SKM-1 (cell line): ENCODE results near the gene NECAB2.

Source experiments
- DNase-seq: peaks from one replicate; lab custom pipeline; 2025; ENCODE audit not compliant: unreplicated experiment; lab: John Stamatoyannopoulos, UW

Gene NECAB2

DNA sequence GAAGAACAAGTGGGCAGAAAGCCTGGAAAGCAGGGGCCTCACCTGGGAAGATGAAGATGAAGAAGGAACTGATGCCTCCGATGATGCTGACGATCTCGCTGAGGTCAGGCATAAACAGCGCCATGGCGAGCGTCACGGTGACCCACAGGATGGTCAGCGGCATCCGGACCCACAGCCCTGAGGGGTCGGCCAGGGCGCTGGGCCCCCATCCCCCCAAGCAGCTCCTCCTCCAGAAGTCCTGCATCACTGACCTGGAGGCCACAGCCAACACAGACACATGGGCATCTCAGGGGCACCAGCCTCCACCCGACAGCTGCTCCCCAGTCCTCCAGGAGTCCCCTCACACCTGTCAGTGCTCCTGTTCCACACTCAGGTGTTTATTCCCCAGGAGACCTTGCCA lies 48.4 kb downstream of the NECAB2 start:
- DNase-seq = no peak

DNA sequence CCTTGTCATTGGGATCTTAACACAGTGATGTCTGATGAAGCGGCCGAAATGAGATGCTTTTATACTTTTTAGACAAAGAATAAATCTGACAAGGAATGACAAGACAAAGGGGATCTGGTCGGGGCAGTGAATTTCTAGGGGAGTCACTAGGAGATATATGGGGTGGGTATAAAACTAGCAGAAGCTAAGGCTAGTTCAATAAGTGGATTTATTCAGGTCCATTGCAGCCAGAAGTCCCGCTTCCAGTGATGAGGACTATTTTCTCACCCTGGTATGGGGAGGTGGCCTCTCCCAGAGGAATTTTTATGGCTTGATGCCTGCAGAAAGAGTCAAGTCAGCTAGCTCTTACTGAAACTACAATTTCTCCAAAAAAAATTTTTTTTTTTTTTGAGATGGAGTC lies 50.7 kb downstream of the NECAB2 start:
- DNase-seq = no peak

DNA sequence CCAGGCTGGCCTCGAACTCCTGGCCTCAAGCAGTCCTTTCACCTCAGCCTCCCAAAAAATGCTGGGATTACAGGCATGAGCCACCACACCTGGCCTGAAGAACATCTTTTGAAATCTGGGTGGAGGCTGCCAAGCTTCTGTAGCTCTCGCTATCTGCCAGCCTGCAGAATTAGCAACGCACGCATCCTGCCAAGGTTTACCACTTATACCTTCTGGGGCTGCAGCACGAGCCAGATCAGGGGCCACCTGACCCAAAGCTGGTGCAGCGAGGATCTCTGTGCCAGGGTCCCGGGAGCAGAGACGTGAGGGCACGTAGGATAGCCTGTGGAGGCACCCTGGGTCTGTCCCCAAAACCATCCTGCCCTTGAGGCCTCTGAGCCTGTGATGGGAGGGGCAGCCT lies 52.3 kb downstream of the NECAB2 start:
- no peak for DNase-seq

DNA sequence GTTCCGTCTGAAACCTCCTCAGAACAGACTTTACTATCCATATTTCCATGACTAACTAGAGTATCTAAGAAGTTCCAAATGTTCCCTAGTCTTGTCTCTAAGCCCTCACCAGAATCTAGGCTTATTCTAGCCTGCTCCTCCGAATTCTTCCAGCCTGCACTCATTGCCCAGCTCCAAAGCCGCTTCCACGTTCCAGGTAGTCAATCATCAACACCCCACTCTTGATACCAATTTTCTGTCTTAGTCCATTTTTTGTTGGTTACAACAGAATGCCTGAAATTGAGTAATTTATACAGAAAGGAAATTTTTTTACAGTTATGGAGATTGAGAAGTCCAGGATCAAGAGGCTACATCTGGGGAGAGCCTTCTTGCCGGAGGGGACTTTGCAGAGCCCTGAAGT lies 53.4 kb downstream of the NECAB2 start:
- no peak for DNase-seq

DNA sequence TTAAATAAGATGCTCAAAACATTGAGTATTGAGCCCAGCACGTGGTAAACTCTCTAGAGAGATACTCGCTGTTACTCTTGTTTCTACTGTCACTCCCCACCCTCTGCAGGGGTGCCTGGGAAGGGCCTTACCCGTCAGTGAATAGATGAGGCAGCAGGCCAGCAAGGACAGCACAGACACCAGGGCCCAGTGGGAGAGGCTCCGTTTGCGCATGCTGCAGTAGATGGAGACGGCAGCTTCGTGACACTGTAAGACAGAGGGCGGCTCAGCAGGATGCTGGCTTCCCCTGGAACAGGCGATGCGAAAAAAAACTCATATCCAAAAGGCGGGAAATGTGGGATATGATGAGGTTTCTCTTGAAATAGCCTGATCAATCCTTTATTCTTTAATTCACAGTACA lies 54.6 kb downstream of the NECAB2 start:
- DNase-seq = no peak

DNA sequence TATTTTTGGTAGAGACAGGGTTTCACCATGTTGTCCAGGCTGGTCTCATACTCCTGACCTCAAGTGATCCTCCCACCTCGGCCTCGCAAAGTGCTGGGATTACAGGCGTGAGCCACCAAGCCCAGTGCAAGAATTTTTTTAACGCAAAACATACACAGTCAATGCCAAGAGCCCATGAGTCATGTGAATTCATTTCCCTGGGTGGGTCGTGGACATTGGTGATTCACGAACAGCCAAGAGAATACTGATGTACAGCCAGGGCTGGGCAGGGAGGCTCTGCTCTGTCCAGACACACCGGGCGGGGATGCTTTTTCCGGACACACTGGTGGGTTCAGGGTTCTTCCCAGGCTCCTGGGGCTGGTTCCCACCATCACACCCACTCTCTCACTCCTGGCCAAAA lies 56.8 kb downstream of the NECAB2 start:
- no peak for DNase-seq

DNA sequence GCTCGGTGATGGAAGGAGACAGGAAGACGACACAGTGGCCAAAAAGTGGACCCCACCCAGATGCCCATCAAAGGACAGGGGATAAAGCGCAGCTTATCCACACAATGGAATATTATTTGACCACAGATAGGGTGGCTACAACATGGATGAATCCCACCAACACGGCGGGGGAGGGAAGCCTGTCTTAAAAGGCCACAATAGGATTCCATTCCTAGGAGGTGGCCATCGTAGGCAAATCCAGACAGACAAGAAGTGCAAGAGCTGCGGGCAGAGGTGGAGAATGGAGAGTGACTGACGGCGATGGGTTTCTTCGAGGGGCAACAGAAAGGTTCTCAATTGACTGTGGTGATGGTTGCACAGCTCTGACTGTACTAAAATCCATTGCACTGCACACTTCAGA lies 58.6 kb downstream of the NECAB2 start:
- no peak for DNase-seq

DNA sequence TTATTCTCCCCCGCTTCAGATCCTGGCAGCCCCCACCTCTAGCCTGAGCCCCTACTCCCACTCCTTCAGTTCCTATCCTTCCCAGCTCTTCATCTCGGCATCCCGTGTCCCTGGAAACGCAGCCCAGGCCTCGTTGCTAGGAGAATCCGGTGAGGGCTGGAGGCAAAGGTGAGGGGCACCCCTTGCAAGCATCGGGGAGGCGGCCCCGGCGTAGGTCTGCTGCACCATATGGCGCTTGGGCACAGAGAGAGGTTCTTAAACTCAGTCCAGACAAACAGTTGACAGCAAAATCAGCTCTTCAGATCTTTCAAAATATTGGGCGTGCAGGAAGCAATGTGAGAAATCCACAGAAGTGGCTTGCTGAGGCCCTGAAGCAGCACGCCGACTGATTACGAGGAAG lies 59.6 kb downstream of the NECAB2 start:
- no peak for DNase-seq

DNA sequence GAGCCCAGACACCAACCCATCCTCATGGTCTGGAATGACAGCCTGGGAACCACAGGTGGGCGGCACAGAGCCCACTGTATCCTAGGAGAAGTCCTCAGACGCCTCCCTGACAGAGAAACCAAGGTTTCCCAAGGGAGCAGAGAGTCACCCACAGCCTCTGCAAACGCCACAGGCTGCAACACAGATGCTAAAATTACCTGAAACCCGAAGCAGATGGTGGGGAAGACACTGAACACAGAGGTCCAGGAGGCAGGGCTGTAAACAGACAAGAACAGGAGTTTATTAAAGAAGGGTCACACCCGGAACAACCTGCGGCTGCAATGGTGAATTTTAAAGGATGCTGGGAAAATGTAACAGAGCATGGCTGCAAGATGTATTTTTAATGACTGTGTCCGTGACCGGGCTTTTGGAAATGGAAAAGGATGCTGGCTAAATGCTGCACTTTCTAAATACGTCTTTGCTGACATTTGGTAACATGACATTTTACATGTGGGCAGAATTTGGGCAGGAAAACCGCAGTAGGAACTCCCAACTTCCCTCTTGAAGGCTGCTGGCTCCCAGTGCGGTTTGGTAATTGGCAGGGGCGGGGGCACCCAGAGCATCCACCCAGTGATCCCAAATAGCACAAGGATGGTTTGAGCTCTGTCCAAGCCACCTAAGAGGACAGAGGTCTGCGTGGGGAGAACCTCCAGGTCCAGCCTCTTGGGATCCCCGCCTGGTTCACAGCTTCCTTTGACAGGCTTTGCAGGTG lies 61.4 kb downstream of the NECAB2 start:
- no peak for DNase-seq

DNA sequence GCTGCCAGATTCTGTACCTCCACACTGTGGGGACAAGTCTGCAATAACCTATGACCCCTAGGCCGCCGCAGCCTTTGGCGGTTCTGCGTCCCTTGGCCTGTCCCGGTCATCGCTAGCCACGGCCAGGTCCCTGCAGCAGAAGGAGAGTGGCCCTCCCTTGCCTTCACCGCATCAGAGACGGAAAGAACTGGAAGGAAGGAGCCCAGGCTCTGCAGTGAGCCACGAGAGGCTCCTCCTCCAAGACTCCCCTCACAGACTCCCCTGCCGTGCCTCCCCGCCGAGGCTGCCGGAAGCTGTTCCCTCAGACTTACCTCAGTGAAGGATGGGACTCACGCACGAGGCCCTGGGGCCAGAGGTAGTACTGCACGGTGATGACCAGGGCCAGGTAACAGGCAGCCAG lies 63.5 kb downstream of the NECAB2 start:
- DNase-seq = no peak

DNA sequence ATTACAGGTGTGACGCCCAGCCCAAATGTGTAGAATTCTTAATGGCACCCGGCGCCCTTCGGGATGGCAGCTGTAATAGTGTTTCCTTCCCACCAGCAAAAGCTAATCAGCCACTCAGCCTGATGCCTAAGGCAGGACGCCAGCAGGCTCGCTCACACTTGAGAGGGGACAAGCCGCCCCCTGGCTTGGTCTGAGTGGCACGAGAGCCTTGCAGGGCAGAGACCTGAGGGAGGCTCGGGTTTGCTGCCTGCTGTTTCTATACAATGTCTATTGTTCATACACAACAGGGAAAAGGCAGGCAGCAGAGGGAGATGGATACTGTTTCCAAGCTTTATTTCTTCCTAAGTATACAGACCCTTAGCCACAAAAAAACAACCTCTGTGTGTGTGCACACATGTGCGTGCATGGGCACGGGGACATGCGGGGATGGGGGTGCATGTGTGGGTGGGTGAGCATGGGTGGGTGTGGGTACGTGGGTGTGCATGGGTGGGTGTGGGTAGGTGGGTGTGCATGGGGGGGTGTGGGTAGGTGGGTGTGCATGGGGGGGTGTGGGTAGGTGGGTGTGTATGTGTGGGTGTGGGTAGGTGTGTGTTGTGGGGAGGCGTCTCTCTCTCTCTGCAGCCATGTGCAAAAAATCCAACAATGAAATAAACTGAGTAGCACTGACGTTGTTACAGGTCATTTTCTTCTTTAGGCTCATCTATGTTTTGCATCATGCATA lies 64.6 kb downstream of the NECAB2 start:
- DNase-seq = no peak

DNA sequence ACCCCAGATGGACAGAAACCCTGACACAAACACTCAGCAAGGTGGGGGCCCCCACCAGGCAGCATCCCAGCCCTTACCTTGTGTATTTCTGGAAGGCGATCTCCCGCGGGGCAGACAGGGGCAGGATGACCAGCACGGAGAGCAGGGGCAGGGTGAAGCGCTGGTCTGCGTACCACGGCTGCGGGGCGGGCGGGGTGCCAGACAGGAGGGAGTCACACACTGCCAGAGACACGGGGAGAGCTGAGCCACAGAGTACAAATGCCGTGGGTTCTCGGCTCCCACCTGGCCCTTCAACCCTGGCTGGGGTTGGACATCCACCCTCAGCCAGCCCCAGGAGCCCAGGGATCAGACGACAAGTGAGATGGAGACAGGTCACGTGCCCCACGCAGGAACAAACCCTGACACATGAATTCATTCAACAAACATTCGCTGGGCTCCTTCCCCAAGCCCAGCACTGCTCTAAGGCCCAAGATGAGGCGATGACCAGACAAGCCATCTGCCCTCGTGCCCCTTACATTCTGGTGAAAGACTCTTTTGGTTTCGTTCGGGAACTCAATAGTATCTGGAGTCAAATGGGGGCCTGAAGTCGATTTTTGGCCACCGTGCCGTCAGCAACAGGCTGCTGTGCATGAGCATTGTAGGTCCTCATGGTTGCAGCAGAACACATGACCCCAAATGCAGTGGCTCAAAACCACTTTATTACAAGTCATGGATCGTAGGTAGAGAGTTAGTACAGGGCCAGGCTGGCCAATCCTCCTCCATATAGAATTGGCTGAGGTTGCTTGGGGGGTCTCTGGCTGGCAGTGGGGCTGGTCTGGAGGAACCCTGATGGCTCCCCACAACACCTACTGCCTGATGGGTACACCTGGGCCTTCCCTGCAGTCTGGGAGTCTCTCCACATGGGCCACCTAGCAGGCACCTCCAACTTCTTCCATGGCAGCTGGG lies 65.5 kb downstream of the NECAB2 start:
- no peak for DNase-seq

DNA sequence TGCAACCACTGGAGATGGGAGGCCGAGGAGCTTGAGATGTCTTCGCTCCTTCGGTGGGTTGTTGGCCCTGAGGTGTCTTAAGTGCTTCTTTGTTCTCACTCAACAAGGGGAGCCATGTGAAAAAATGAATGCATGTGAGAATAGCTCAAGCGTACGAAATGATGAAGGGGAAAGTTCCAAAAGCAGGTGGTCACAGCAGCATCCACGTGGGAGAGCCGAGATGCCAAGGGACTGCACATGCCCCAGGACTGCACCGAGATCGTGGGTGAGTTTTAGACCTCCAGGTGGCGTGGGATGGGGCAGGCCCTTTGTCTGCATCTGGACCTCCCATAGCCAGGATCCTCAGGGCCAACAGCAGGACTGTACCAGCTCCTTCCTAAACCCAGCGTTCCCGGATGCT lies 66.5 kb downstream of the NECAB2 start:
- DNase-seq = no peak

DNA sequence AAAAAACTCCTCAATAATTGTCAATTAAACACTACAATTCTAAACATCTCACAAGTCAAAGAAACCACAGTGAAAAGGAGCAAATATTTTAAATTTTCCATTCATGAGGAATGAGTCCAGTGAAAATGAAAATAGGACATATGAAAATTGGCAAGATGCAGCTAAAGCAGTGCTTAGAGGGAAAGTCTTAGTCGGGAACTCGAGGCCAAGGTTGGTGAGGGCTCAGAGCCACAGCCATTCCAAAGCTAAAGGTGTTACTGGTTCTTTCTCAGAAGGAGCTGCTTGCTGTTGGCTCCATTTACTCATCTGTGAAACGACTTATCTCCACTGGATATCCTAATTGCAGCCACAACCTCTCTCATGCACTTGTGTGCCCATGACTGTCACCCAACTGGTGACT lies 68.1 kb downstream of the NECAB2 start:
- DNase-seq = no peak

DNA sequence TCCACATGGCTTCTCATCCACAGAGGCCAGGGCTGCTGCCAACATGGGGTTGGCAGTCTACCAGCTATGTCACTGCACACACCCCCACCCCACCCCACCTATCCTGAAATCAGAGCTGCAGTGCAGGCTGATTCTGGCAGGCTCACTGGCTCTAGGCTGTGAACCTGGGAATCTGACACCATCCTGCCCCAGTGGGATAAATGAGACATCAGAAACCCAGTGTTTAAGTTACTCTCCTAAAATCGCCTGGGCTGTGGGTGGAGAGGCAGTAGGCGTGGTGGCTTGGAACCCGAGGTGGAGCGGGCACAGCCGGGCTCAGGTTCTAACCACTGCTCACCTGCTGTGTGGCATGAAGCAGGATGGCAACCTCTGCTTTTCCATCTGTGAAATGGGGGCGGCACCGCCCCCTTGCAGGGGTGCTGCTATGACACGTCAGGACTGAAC lies 69.0 kb downstream of the NECAB2 start:
- DNase-seq = no peak

DNA sequence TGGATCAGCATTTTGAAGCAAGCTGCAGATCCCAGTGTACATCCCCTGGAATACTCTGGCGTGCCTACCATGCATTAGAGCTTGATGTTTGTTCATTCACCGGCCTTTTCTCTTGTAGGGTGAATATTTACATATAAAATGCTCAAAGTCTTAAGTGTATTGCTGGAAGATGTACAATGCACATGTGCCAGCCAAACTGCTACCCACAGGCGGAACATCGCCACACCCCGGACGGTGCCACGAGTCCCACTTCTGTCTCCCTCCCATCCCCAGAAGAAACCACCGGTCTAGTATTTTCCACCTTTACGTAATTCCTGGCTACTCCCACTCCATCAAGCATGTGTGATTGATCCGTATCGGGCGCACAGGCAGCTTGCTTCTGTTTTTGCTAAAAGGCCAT lies 70.4 kb downstream of the NECAB2 start:
- DNase-seq = no peak

DNA sequence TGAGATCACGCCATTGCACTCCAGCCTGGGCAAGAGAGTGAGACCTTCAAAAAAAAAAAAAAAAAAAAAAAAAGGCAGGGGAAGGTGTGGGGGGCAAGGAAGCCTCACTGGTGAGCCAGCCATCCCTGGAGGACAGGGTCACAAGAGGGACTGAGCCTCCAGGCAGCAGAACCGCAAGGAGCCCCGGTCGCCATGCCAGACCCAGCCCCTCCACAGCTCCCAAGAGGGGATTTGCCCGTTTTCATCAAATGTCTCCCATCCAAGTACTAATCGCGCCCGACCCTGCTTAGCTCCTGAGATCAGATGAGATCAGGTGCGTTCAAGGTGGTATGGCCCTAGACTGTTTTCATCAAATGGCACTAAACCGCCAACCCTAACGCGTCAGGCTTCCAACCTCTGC lies 71.7 kb downstream of the NECAB2 start:
- no peak for DNase-seq

DNA sequence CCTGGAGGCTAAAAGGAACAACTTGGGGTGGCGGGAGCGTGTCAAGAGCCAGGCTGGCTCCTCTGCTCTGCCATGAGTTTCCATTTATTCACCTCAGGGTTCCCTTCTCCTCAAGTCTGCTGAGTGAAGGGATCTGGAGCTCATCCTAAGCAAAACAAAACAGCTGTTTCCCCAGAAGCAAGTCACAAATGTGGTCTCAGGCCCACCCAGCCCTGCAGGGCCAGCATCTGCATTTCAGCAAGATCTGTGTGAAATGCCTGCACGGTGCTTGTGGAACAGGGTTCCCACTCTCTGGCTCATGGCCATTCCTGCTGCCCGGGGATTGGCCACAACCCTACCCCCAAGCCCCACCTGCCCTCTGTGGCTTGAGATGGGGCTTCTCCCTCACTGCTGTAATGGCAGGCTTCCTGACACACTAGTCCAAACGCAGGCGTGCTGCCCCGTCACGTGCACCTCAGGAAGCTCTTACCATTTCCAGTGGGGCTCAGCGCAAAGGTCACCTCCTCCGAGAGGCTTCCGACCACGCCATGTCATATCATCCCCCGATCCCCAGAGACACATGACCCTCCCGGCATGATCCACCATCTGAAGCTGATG lies 72.3 kb downstream of the NECAB2 start:
- DNase-seq = no peak

DNA sequence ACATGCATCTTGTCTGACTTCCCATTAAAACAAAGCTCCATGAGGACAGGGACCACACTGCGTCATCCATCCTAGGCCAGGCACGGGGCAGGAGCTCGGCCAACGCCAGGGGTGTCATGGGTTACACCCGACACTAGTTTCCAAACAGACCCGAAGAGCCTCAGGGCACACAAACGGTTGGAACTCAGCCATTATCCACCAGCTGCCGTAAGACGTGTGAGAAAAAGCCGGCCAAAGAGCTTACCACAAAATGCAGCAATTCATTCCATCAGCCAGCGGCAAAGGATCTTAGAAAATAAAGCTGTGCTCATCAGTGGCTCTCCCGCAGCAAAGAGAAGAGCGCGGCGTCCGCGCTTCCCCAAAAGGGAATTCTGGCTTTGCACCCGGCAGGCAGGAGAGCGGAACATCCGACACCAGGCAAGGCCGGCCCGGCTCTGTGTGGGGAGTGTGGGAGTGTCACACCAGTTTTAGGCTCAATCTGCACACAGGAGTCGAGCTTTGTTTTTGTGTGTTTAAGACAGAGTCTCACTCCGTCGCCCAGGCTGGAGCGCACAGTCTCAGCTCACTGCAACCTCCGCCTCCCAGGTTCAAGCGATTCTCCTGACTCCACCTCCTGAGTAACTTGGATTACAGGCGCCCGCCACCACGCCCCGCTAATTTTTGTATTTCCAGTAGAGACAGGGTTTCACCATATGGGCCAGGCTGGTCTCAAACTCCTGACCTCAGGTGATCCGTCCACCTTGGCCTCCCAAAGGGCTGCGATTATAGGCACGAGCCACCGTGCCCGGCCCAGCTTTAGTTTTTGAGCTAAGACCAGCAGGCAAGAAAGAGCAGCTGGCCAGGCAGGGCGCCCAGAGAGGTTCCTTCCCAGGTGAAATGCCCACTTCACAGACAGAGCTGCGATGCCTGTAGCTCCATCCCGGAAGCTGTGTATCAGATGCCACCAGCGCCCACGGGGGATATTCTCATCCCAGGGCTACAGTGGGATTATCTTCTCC lies 73.1 kb downstream of the NECAB2 start:
- DNase-seq = no peak

DNA sequence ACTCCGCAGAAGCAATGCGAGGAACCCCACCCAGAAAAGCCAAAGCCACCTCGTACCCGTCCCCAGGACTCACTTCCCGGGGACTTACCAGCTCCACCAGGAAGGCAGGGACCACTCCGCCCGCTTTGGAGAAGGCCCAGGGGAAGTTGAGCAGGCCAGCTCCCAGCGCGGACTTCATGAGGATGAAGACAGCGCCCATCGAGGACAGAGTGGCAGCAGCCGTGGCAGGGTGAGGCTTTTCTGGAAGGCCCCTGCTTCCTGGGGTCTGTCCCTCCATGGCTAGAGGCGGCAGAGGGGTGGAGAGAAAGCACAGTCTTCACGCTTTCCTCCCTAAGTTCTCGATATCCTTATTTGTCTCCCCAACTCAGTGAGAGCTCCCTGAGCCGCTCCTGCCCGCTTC lies 73.8 kb downstream of the NECAB2 start:
- DNase-seq = no peak
